Fibroblast of mammary gland (primary cell): ENCODE results near the gene SCYL3.

Source experiments
- DNase-seq: peaks from one replicate; pipeline ENCODE4 v3.0.0-alpha.2; 2010; ENCODE audit warnings: low read depth
- H3K4me3 ChIP-seq: 2 replicates; pipeline ENCODE4 v1.5.1; 2011; ENCODE audit warnings: low read depth, mild to moderate bottlenecking, low read length, moderate library complexity; ENCODE audit not compliant: control insufficient read depth
- TF ChIP-seq, protein P1 (sequence below): conservative IDR thresholded peaks from 2 replicates; pipeline ENCODE4 v1.5.1; 2011; ENCODE audit warnings: low read depth, low read length, inconsistent platforms; ENCODE audit not compliant: control insufficient read depth, insufficient read depth

SCYL3 gene

DNA sequence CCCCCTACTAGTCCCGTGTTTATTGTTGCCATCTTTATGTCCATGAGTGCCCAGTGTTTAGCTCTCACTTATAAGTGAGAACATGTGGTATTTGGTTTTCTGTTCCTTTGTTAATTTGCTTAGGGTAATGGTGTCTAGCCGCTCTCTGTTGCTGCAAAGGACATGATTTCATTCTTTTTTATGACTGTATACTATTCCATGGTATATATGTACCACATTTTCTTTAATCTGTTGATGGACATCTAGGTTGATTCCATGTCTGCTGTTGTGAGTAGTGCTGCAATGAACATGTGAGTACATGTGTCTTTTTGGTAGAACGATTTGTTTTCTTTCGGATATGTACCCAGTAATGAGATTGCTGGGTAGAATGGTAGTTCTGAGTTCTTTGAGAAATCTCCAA lies 54.8 kb downstream of the SCYL3 start:
- TF ChIP-seq, protein P1, sequence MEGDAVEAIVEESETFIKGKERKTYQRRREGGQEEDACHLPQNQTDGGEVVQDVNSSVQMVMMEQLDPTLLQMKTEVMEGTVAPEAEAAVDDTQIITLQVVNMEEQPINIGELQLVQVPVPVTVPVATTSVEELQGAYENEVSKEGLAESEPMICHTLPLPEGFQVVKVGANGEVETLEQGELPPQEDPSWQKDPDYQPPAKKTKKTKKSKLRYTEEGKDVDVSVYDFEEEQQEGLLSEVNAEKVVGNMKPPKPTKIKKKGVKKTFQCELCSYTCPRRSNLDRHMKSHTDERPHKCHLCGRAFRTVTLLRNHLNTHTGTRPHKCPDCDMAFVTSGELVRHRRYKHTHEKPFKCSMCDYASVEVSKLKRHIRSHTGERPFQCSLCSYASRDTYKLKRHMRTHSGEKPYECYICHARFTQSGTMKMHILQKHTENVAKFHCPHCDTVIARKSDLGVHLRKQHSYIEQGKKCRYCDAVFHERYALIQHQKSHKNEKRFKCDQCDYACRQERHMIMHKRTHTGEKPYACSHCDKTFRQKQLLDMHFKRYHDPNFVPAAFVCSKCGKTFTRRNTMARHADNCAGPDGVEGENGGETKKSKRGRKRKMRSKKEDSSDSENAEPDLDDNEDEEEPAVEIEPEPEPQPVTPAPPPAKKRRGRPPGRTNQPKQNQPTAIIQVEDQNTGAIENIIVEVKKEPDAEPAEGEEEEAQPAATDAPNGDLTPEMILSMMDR, result no peak
- no peak for DNase-seq

DNA sequence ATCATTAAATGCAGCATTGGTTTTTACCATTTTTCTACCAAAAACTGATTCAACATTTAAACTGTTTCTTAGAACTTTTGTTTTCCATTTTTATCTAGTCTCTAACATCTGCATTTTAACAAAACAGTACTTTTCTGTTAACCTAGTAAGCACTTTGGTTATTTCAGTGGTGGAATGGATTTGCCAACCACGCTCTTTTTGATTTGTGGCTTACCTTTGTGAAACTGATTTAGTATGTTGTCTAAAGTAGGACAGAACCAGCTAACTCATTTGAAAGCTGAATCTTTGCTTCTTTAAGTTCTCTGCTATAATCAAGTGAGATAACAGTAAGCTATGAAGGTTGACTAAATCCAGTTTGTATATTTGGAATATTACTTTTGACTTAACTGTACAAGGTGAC lies 57.5 kb downstream of the SCYL3 start:
- H3K4me3 ChIP-seq, result no peak overlapping the region
- no peak for DNase-seq
- TF ChIP-seq, protein P1, result no peak

More for the DNA sequence above, 54.8 kb downstream of the SCYL3 start:
- no peak overlapping the region for H3K4me3 ChIP-seq

DNA sequence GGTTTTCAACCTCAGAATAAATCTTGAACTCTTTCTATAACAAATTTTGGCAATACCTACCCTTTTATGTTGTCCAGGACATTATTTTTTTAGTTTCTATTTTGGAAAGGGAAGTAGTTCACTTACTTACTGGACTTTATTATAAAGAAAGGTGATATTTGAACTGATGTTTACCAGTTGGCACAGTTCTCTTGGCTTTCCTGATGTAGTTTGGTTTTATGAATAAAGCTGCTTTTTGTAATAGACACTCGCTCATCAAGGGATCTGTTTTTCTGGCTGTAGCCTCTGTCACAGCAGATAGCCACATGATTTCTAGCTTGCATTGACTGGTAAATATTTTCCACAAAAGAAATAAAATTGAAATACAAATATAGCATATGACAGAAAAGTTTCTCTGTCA lies 58.0 kb downstream of the SCYL3 start:
- TF ChIP-seq, protein P1, result no peak

DNA sequence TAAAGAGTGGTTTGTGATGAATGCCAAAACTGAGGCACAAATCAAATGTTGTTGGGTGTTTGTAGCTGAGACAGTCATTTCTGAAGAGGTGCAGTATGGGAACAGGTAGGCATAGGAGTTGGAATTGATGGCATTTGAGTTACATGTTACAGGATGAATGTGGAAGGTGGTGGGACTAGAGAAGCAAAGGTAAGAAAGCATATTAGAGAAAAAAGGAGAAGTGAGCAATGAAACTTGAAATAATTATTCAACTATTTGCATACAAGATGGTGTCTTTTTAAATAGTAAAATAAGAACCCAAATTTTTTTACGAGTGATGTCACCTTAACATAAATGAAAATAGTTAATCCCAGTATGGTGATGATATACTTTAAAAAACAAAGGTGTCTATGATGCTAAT lies 58.8 kb downstream of the SCYL3 start:
- DNase-seq, result no peak
- TF ChIP-seq, protein P1, result no peak

More for the DNA sequence above, 58.0 kb downstream of the SCYL3 start:
- no peak overlapping the region for H3K4me3 ChIP-seq
- no peak for DNase-seq

DNA sequence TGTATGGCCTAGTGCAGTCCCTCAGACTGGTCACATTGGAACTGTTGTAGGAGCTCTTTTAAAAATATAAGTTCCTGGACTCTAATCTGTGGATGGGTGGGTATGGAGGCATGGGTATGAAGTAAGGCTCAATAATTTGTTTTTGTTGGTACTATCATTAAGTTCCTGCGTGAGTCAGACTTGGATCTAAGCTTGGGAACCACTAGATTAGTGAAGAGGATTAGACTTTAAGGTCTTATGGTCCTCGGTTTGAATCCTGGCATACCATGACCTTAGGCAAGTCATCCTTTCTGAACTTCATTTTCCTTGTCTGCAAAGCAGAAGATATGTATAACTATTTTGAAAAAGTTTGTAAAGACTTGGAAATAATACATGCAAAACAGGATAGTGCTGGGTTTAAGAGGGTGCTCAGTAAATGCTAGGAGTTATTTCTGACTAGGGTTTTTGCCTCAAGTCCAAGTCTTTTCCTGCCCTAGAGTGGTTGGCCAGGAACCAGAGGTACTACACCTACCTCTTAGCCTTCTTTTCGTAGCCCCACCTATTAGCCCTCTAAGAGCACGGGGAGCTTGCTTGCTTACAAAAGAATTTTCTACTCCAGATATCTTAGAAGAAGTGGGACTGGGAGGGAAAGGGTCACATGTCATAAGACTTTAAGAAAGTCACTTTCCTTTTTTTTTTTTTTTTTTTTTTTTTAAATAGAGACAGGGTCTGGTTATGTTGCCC lies 60.4 kb downstream of the SCYL3 start:
- no peak overlapping the region for H3K4me3 ChIP-seq
- TF ChIP-seq, protein P1, result no peak
- DNase-seq, result peak; percentile 7

More for the DNA sequence above, 58.8 kb downstream of the SCYL3 start:
- no peak overlapping the region for H3K4me3 ChIP-seq

DNA sequence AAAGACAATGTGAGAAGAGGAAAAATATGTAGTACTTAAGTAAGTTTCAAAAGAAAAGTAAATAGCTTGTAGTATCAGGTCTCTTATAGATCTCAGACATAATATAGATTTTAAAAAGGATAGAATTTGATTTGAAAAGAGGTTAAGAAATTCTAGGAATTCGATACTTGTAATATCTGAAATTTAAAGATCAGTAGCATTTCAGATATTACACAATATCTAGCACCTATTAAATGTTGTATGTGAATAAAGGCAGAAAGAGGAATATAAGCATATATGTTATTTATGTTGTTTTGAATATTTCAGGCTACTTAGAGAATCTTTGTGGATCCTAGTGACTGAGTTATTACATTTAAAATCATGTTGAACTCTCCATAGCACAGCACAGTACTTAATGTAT lies 64.0 kb downstream of the SCYL3 start:
- H3K4me3 ChIP-seq, result no peak overlapping the region
- no peak for DNase-seq
- TF ChIP-seq, protein P1, result no peak
